Parathyroid adenoma (tissue), 2 donors: ENCODE results near the gene SRI.

ENCODE experiments used
- H2AFZ ChIP-seq: fragments of 300-600 bp; sonication (generic); one replicate; pipeline ENCODE4 v1.7.0; 2017; ENCODE audit warnings: antibody characterized with exemption, mild to moderate bottlenecking
- H3K27ac ChIP-seq: fragments of 300-600 bp; sonication (generic); one replicate; pipeline ENCODE4 v1.7.0; 2017
- H3K27me3 ChIP-seq: fragments of 300-600 bp; sonication (generic); one replicate; pipeline ENCODE4 v1.7.0; 2017; ENCODE audit warnings: low read length; ENCODE audit not compliant: control insufficient read depth, insufficient read depth
- H3K36me3 ChIP-seq: fragments of 300-600 bp; sonication (generic); one replicate; pipeline ENCODE4 v1.7.0; 2017; ENCODE audit warnings: low read length; ENCODE audit not compliant: control insufficient read depth, insufficient read depth
- H3K4me1 ChIP-seq: fragments of 300-600 bp; sonication (generic); one replicate; pipeline ENCODE4 v1.7.0; 2017; ENCODE audit warnings: control low read depth
- H3K4me2 ChIP-seq: fragments of 300-600 bp; sonication (generic); one replicate; pipeline ENCODE4 v1.7.0; 2017; ENCODE audit warnings: low read length
- H3K4me3 ChIP-seq: fragments of 300-600 bp; sonication (generic); one replicate; pipeline ENCODE4 v1.7.0; 2017; ENCODE audit warnings: low read depth, low read length
- H3K79me2 ChIP-seq: fragments of 300-600 bp; sonication (generic); one replicate; pipeline ENCODE4 v1.7.0; 2017; ENCODE audit warnings: control low read depth
- H3K9ac ChIP-seq: fragments of 300-600 bp; sonication (generic); one replicate; pipeline ENCODE4 v1.7.0; 2017; ENCODE audit warnings: mild to moderate bottlenecking
- H3K9me3 ChIP-seq: fragments of 300-600 bp; sonication (generic); one replicate; pipeline ENCODE4 v1.7.0; 2017; ENCODE audit warnings: low read length; ENCODE audit not compliant: control insufficient read depth
- TF ChIP-seq, protein P1 (sequence below): fragments of 300-600 bp; sonication (generic); IDR thresholded peaks from one replicate; pipeline ENCODE4 v1.7.0; 2017; ENCODE audit warnings: antibody characterized with exemption, mild to moderate bottlenecking
- donor health status: primary hyperparathyroidism.

SRI gene

DNA sequence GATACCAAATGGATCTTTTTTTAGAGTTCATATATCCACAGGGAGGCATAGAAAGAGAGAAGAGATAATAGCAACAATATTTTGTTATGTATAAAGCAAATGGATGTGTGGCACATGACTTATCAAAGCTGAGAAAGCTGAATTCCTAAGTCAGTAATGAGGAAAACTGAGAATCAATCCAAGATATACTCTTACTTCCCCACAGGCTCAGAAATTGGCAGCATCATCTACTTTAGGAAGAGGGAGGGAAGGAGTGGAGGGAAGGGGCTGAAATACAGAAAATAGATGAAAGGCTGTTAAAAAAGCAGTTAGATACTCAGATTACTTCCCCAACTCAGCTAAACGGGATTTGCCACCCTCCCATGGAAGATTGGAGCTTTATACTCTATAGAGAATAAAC is 63.5 kb downstream of the SRI start:
- H3K27me3 ChIP-seq: no peaks in the 10 kb centered on the region
- no peak overlapping the region for H3K27ac ChIP-seq
- TF ChIP-seq, protein P1, sequence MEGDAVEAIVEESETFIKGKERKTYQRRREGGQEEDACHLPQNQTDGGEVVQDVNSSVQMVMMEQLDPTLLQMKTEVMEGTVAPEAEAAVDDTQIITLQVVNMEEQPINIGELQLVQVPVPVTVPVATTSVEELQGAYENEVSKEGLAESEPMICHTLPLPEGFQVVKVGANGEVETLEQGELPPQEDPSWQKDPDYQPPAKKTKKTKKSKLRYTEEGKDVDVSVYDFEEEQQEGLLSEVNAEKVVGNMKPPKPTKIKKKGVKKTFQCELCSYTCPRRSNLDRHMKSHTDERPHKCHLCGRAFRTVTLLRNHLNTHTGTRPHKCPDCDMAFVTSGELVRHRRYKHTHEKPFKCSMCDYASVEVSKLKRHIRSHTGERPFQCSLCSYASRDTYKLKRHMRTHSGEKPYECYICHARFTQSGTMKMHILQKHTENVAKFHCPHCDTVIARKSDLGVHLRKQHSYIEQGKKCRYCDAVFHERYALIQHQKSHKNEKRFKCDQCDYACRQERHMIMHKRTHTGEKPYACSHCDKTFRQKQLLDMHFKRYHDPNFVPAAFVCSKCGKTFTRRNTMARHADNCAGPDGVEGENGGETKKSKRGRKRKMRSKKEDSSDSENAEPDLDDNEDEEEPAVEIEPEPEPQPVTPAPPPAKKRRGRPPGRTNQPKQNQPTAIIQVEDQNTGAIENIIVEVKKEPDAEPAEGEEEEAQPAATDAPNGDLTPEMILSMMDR: no peak
- no peaks in the 10 kb centered on the region for H3K9me3 ChIP-seq
- no peaks in the 10 kb centered on the region for H3K79me2 ChIP-seq
- no peaks in the 10 kb centered on the region for H3K36me3 ChIP-seq
- H3K4me1 ChIP-seq: no peaks in the 10 kb centered on the region
- H2AFZ ChIP-seq: no peak overlapping the region
- no peak overlapping the region for H3K4me2 ChIP-seq
- no peak overlapping the region for H3K4me3 ChIP-seq
- H3K9ac ChIP-seq: no peak overlapping the region

DNA sequence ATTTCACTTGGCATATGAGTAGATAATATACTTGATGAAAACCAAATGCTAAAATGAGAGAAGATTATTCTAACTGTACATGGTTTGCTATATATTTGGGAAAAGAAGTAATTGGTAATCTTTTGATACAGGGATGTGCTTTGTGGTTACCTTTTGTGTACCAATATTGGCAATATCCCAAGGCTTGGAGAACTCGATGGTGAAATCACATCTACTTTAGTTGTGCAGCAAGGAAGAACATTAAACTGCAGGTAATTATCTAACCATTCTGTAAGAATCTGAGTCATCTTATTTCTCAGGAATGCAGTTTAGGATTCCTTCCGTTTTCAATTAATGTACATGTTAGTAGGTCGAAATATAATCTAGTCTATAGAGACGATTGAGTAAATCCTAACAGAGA is 64.1 kb downstream of the SRI start:
- H3K9me3 ChIP-seq: no peaks in the 10 kb centered on the region
- TF ChIP-seq, protein P1: no peak
- no peaks in the 10 kb centered on the region for H3K36me3 ChIP-seq
- H3K4me1 ChIP-seq: no peaks in the 10 kb centered on the region
- no peak overlapping the region for H3K9ac ChIP-seq
- no peaks in the 10 kb centered on the region for H3K27me3 ChIP-seq
- no peaks in the 10 kb centered on the region for H3K79me2 ChIP-seq
- H3K4me2 ChIP-seq: no peak overlapping the region
- H3K27ac ChIP-seq: no peak overlapping the region
- no peak overlapping the region for H2AFZ ChIP-seq
- H3K4me3 ChIP-seq: no peak overlapping the region
